ENCODE data around the gene REPS1. TPM values are rescaled to one million over a fixed set of nuclear protein-coding genes. Genes with fewer than 3 reads are reported as not detected.
"Not testable (repeated sequence)": the region's sequence is repeated elsewhere in the genome, so short reads cannot be mapped to it uniquely, and the experiment has no call there.

Gene REPS1
- total RNA-seq, 1 donor from 2014 or later: 42.2 TPM

DNA sequence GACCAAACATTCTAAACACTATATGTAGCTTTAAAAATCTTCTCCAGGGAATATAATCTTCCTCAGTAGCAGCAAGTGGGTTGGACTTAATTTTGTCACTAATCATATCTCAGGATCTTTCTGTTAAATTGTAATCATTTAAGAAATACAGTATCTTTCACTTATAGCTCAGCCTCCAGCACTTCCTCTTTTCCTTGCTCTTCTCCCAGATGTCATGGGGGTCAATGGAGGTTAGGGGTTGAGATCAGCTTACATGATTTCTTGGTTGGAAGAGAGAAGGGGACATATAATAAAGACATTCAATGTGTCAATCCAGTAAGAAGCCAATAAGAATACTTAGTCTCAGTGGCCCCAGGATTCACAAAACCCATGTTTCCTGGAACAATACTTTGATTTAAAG is 15.7 kb upstream of the REPS1 start:
- no peak for ATAC-seq

DNA sequence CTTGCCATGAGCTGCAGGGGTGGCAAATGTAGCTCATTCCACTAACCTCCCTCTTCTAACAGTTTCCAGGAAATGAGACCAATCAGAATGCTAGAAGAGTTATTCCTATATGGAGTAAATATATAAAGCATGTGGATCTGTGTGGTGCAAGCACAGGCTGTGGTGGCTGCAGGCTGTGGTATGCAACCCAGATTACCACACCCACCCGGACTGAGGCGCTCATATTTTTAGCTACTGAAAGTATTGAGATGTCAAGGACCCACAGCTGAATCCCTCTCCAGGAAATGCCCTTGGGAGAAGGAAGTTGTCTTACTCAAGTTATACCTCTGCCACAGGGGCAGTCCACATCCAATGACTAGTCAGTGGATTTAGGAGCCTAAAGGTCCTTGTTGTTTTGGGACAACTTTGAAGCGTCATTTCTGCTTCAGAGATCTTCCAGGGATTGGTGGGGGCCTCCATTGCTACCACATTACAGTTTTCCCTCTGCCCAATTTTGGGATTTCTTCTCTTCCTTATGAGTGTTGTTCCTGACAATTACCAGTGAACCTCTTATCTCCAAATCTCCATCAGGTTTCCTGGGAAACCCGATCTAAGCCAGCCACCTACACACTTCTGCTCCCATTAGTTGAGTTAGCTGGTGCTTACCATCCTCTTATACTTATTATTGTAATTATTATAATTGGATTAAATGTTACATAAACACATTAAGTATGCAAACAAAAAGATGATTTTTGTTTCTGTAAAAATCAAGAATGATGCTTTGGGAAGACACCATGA is 12.1 kb upstream of the REPS1 start:
- no peak for ATAC-seq

DNA sequence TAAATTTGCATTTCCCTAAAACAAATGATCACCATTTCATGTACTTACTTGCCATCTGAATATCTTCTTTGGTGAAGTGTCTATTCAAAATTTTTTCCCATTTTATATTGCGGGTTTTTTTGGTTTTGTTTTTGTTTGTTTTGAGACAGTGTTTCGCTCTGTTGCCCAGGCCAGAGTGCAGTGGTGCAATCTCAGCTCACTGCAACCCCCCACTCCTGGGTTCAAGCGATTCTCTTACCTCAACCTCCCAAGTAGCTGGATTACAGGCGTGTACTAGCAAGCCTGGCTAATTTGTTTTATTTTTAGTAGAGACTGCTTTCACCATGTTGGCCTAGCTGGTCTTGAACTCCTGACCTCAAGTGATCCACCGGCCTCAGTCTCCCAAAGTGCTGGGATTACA is 9.1 kb upstream of the REPS1 start:
- ATAC-seq: no peak

DNA sequence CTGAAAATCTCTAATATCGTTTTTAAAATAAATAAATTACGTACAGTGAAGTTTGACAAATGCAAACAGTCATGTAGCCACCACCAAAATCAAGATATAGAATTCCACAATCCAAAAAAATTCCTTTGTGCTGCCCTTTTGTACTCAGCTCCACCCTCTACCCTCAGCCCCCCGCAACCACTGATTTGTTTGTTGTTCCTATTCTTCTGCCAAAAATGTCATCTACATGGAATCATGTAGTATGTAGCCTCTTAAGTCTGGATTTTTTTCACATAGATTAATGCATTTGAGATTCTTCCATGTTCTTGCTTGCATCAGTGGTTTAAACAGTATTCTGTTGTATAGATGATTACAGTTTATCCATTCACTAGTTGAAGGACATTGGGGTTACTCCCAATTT is 8.5 kb upstream of the REPS1 start:
- no peak for ATAC-seq

DNA sequence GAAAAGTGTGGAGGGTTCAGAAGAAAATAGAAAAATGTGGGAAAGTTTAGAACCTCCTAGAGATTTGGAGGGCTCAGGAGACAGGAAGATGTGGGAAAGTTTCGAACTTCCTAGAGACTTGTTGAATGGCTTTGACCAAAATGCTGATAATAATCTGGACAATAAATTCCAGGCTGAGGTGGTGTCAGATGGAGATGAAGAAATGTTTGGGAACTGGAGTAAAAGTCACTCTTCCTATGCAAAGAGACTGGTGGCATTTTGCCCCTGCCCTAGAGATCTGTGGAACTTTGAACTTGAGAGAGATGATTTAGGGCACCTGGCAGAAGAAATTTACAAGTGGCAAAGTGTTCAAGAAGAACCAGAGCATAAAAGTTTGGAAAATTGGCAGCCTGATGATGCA is 5.4 kb upstream of the REPS1 start:
- not testable (repeated sequence) for ATAC-seq

DNA sequence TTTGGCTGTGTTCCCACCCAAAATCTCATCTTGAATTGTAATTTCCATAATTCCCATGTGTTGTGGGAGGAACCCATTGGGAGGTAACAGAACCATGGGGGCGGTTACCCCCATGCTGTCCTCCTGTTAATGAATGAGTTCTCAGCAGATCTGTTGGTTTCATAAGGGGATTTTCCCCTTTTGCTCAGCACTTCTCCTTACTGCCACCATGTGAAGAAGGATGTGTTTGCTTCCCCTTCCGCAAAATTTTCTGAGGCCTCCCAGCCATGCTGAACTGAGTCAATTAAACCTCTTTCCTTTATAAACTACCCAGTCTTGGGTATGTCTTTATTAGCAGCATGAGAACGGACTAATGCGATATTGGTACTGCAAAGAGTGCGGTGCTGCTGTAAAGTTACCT is 4.9 kb upstream of the REPS1 start:
- ATAC-seq: not testable (repeated sequence)

DNA sequence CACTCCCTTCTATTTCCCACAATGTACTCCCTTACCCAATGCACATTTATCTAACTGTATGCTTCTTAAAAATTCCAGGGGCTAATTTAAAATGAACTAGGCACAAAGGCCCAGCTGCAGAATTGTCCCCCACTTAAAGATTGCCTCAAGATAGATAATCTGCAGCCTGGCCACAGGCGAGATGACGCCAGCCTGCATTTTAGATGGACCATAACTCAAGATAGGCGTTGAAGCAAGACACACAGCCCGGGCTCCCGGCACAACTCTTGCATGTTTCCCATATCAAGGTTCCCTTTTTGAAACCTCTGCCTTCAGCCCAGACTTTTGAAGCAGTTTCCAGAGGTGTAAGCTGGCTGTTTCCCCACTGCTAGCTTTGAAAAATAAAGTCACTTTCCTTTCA is 3.2 kb upstream of the REPS1 start:
- ATAC-seq: no peak

DNA sequence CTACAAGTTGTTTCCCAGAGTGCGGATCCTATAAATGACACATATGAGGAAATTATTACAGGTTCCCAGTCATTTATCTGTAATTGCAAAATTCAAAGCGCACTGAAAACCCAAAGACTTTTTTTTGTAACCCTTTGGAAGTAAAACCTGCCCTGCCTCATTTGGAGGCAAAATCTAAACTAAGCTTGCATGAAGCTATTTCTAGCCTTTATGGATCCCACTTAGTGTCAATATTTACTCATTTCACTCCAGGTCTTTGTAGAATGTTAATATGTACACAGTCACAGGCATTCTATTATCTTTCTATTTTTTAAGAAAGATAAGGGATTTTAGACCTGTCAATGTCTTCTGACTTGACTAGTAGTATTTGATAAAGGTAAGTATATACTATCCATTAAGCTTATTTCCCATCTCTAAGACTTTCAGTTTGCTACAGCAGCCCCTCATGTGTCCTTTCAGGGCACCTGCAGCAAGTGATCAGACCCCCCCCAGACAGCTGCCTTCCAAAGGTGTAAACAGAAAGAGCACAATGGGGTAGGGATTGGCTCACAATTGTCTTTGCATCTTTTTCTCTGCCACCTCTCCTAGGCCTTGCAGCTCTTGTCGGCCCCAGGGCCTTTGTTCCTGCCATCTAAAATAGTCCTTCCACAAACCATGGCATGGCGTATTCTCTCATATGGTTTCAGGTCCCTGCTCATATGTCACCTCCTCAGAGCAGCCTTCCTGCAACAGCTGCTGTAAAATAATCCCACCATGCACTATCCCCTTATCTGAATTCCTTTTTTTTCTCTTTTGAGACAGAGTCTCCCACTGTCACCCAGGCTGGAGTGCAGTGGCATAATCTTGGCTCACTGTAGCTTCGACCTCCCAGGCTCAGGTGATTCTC is 1.3 kb upstream of the REPS1 start:
- no peak for ATAC-seq

DNA sequence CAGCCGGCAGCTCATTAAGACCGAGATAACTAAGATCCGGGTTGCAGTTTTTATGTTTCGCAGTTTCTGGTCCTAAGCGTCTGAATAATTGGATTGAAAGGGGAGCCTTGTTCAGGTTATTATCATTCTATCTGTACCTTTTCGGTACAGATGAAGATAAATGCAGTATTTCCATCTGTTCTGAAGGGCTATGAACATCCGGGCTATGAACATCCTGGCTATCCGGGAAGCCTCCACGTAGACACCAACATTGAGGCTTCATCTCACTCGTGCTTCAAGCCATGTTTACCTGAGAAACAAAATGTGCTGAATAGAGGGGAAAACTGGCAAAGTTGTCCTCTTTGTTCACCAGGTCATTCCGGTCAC is 399 bp upstream of the REPS1 start:
- ATAC-seq: no peak

DNA sequence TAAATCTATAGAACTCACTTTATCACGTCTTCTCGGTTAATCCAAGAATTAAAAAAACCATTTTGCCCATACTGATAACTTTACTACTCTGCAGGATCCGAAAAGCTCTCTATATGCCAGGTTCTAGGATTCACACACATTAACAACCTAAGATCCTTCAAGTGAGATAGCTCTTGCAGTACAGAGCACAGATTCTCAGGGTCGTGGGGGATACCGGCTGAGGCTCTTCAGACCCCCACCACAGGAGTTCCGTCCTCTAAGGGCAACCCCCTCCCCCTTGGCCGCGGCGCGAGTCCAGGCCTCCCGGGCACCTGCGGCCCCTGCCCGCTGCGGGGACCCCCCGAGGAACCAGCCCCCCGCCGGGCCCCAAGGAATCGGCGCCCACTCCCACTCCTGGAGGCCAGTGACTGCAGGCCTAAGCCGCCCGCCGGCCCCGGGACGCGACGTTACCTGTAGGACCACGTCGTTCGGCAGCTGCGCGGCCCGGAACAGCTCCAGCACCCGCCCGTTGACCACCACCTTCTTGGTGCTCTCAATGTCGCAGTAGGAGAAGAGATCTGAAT is 892 bp downstream of the REPS1 start:
- no peak for ATAC-seq

DNA sequence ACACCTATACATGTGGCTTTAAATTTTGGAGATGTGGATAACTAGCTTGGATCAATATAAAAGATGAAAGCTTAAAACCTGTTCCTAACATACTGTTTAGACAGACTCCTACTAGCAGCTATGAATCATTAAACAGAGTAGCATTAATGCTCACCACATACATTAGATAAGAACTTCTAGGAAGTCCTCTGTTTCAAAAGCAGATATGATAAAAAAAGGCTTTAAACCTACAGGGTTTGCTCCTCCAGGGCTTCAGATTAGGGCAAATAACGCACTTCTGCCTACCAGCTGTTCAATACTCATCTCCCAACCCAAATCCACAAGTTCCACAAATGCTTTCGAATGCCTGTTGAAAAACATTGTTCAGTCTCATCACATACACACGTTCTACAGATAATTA is 1.5 kb downstream of the REPS1 start:
- ATAC-seq: no peak

DNA sequence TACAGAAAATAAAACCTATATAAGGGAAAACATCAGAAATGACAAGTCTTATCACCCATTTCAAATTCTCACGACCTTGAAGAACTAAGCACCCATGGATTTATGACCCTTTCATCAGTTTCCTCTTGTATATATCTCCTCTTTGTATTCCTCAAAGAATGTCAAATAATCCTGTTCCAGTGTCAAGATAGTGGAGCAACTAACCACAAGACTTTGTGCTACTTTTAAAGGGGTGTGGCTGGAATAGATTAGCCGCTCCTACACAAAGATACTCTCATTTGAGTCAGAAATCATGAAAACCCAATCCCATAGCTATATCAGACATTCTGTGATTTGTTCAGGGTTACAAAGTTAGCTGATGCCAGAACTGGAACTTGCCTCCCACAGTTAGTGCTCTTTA is 6.6 kb downstream of the REPS1 start:
- ATAC-seq: no peak

DNA sequence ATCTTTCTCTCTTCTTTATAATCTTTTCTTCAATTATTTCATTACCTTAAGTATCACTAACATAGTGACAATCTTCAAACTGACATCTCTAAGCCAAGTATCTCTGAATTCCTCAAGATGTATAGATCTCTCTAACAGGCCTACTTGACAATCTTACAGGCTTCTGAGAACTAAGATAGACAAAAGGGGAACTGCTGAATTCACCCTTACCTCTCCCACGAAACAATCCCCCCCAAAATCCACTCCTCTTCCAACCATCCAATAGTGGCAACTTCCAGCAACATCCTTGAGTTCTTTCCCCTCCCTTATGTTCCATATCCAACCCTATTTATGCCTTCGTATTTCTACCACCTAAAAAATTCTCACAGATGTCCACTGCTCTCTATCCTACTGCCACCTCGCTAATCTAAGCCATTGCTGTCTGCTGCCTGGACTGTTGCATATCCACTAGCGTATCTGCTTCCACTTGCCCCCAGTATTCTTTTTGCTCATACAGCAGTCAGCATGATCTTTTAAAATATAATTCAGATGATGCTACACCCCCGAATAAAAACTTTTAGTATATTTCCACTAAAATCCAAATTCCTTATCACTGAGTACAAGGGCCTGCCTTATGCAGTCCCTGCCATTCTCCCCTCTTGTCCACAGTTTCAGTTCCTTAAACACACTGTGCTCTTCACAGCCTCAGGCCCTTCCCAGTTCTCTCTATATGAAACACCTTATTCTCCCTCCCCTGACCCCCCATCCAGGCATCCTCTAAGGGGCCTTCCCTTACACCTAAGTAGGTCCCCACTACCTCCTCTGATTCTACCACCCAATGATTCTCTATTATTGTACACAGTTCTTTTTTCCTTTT is 8.0 kb downstream of the REPS1 start:
- ATAC-seq: no peak

DNA sequence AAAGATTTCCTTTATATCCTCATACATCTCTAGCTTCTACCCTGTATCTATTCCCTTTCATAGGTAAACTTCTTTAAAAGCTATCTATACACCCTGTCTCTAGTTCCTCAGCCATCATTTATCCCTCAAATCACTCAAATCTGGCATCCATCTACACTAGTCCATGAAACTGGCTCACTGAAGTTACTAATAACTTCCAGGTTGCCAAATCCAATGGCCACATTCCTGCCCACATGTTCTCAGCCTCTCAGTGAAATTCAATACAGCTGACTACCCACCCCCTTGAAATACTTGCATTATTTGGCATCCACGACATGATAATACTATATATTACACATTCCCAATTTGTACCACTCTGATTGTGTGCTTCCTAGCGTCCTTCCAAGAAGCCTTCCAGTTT is 8.7 kb downstream of the REPS1 start:
- no peak for ATAC-seq

DNA sequence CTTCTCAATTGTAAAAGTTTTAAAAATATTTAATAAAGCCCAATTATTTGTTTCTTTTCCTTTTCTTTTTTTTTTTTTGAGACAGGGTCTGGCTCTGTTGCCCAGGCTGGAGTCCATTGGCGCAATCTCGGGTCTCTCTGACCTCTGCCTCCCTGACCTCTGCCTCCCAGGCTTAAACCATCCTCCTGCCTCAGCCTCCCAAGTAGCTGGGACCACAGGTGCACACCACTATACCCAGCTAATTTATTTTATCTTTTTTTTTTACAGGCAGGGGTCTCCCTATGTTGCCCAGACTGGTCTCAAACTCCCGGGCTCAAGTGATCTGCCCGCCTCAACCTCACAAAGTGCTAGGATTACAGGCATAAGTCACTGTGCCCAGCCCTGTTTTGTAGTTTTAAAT is 9.8 kb downstream of the REPS1 start:
- no peak for ATAC-seq

DNA sequence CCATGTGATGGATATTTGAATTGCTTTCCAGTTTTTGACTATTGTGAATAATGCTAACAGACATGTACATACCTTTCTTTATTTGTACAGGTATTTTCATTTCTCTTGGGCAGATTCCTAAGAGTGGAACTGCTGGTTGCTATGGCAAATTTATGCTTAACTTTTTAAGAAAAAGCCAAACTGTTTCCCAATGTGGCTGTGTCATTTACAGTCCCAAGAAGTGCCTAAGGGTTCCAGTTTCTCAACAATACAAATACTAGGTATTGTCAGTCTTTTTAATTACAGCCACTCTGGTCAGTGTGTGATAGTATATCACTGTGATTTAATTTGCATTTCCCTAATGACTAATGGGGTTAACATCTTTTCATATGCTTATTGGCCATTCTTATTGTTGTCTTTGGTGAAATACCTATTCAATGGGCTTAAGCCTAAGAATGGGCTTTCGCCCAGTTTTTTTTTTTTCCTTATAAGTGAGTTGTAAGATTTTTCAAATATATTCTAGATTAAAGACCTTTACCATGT is 10.3 kb downstream of the REPS1 start:
- ATAC-seq: peak; percentile 47

DNA sequence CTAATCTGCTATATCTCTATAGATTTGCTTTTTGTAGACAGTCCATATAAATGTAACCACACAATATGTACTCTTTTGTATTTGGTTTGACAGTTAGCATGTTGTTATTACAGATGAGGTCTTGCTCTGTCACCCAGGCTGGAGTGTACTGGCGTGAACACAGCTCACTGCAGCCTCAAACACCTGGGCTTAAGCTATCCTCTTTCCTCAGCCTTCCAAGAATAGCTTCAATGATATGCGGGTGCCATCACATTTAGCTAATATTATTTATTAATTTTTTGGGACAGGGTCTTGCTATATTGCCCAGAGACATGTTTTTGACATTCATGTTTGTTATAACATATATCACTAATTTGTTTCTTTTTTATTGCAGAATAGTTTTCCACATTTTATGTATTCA is 10.8 kb downstream of the REPS1 start:
- ATAC-seq: no peak

DNA sequence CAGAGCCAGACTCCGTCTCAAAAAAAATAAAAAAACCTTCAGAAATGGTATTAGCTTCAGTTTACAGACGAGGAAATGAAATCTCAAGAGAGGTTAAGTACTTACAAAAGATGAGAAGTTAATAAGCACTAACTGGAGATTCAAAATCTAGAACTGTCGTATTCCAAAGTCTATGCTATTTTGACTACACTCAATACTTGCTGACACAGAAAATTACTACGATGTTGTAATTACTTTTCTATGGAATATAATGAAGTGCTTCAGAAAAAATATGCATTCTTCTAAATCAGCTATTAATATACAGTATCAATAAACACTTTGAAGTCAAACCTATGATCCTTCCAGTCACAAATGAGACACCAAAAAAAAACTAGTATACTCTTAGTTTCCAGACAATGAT is 12.2 kb downstream of the REPS1 start:
- ATAC-seq: no peak

DNA sequence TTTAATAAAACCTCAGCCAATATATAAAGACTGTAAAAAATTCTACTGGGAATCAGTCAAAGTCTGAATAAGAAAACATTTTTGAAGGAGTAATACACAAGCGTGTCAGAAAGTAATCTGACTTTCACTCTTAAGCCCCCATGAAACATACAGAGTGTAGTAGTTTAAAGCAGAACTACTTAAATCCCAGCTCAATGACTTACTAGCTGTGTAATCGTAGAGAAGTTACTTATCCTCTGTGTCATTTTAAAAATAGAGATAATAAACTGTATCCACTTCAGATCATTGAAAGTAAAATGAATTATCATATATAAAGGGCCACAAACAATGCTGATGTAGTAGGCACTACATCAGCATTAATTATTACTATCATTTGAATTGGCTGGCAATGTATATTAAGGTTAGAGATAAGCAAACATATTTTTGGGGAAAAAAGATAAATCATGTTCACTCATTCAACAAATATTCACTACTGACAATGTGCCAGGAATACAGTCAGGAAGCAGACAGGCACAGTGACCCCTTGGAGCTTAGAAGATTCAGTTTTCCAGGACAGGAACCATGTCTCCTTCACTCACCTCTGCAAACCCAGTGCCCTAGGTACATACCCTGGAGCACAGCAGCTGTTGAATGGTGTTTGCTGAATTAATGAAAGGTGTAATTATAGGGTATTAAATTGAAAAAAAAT is 14.4 kb downstream of the REPS1 start:
- no peak for ATAC-seq

DNA sequence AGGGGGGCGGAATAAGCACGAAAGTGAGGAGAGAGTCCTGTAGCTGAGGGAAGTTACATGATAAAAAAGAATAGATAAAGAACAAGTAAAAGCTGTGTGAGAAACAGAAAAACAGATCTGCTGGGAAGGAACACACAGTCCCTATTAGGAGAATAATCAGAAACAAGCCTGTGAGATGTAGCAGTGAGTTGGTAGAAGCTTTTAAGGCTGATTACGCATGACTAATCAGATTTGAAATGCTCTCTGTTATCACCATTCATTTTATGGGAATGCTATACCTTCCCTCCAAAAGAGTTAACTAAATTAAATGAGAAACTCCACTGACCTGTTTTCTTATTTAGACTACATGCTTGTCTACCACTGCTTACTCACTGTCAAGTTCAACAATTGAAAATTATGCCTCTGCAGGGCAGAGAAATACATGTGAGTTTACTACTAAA is 15.8 kb downstream of the REPS1 start:
- ATAC-seq: no peak

DNA sequence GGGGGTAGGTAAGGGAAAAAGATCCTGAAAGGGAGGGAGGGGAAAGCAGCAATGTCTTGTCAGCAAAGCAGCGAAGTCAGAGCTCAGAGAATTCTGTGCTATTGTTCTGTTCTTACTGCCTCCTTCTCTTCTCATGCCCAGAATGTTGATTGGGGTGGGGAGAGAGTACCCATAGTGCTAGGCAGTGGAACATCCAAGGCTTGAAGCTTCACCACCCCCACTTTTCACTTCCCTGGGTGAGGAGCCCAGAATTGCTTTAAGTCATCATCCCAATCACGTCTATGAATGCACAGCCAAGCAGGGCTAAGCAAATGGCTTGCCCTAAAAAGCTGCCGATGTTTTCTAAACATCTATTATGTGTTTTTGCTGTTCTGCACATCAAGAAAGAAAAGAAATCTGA is 16.5 kb downstream of the REPS1 start:
- no peak for ATAC-seq

DNA sequence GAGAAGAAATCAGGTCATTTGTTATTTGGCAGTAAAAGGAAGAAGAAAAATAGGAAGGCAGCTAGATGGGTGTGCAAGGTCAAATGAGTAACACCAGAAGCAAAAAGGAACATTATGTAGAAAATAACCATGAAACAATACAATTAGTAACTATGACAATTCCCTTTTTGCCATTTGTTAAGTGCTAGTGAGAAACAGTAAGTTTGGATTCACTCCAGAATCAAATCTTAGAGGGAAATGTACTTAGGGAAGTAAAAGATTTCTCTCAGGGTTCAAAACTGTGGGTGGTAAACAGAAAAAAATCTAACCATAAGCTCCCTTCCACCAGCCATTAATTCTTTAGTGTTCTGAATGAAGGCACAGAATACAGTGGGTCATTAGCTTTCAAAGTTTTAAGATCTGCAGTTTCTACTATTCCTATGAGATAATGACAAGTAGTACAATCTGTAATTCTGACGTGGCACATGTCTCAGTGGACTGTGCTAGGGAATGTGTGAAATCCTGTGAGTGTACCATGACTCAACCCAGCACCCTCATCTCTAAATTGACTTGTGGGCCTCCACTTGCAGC is 17.1 kb downstream of the REPS1 start:
- ATAC-seq: peak; percentile 90
